Measurements from ENCODE around the gene FBLN7. TPM values are rescaled to one million over a fixed set of nuclear protein-coding genes. Genes with fewer than 3 reads are reported as not detected.

The FBLN7 gene
- total and polyA plus RNA-seq, 11 donors = 0.23 to 2.9 (median 0.49) TPM; not detected in 1

GRCh38 chr2:112129060-112129459 is 9.1 kb upstream of the FBLN7 start:
- H3K4me3 ChIP-seq = no peak overlapping the region
- TF ChIP-seq POLR2A (IDR thresholded peaks at IDR 0.05) (no peak), CTCF (IDR thresholded peaks at IDR 0.05) (no peak)
- DNase-seq (no peak), ATAC-seq (no peak)
- no peaks in the 10 kb centered on the region for H3K4me1 ChIP-seq
- intact Hi-C loops (cut with DNase I) = loop anchor here in 5 of 10 donors (10.0 kb wide), 4 partner anchors 106 to 456 kb away; partner anchors contain the start of genes ZC3H8 (in 3 of the 5) and CHCHD5 (in 1 of the 5)
- no peaks in the 10 kb centered on the region for H3K27me3 ChIP-seq
- peaks cover 0 to 26% (median 6%) of the 10 kb centered on the region in 12 donors for H3K9me3 ChIP-seq
- WGBS, 4 donors = 71 to 87% (median 76%) methylated on average over 1 of the region's 1 CpG
- H3K27ac ChIP-seq = no peak overlapping the region
- no peaks in the 10 kb centered on the region for H3K36me3 ChIP-seq

GRCh38 chr2:112133344-112133743 is 4.8 kb upstream of the FBLN7 start:
- ATAC-seq (no peak), DNase-seq (no peak)
- Histone ChIP-seq H3K36me3 (no peaks in the 10 kb centered on the region), H3K4me1 (peaks cover 0 to 10% (median 3%) of the 10 kb centered on the region in 12 donors), H3K27me3 (peaks cover 0 to 11% (median 0%) of the 10 kb centered on the region in 9 donors), H3K4me3 (no peak overlapping the region), H3K27ac (no peak overlapping the region), H3K9me3 (peaks cover 0 to 20% (median 2%) of the 10 kb centered on the region in 12 donors)
- TF ChIP-seq CTCF (IDR thresholded peaks at IDR 0.05) (no peak), POLR2A (IDR thresholded peaks at IDR 0.05) (no peak)
- intact Hi-C loops (cut with DNase I) = loop anchor here in 1 of 10 donors (10.0 kb wide), 1 partner anchor 121 kb away; the partner anchor contains the start of gene ZC3H8

GRCh38 chr2:112134120-112134519 is 4.1 kb upstream of the FBLN7 start:
- no peak for ATAC-seq

GRCh38 chr2:112136096-112136495 is 2.1 kb upstream of the FBLN7 start:
- Histone ChIP-seq H3K27me3 (peaks cover 0 to 11% (median 0%) of the 10 kb centered on the region in 9 donors), H3K4me1 (peaks cover 0 to 18% (median 4%) of the 10 kb centered on the region in 12 donors), H3K27ac (no peak overlapping the region), H3K36me3 (no peaks in the 10 kb centered on the region), H3K4me3 (no peak overlapping the region), H3K9me3 (peaks cover 0 to 20% (median 0%) of the 10 kb centered on the region in 12 donors)
- ATAC-seq = no peak
- 93 to 97% (median 96%) methylated on average over 5 of the region's 5 CpGs for WGBS, 4 donors
- intact Hi-C loops (cut with DNase I) = loop anchor here in 1 of 10 donors (10.0 kb wide), 1 partner anchor 119 kb away; the partner anchor contains the start of gene ZC3H8
- TF ChIP-seq POLR2A (IDR thresholded peaks at IDR 0.05) (no peak), CTCF (IDR thresholded peaks at IDR 0.05) (no peak)
- no peak for DNase-seq

More at GRCh38 chr2:112134120-112134519, 4.1 kb upstream of the FBLN7 start:
- 83 to 90% (median 87%) methylated on average over 4 of the region's 4 CpGs for WGBS, 4 donors
- Histone ChIP-seq H3K4me3 (no peak overlapping the region), H3K4me1 (peaks cover 0 to 11% (median 3%) of the 10 kb centered on the region in 12 donors), H3K27ac (no peak overlapping the region), H3K9me3 (peaks cover 0 to 20% (median 0%) of the 10 kb centered on the region in 12 donors), H3K27me3 (peaks cover 0 to 11% (median 0%) of the 10 kb centered on the region in 9 donors), H3K36me3 (no peaks in the 10 kb centered on the region)
- intact Hi-C loops (cut with DNase I) = loop anchor here in 1 of 10 donors (10.0 kb wide), 1 partner anchor 121 kb away; the partner anchor contains the start of gene ZC3H8
- DNase-seq = no peak
- TF ChIP-seq POLR2A (IDR thresholded peaks at IDR 0.05) (no peak), CTCF (IDR thresholded peaks at IDR 0.05) (no peak)

All from heart left ventricle (tissue), 16 donors.